AG04449 (cell line): ENCODE data around the gene MOV10L1.

Source experiments
- CTCF ChIA-PET: fragments of 350-600 bp; formaldehyde crosslinking; extraction: SDS; loops from one replicate; lab custom pipeline; 2021; ENCODE audit warnings: antibody characterized with exemption; lab: Yijun Ruan, JAX
- POLR2A ChIA-PET: fragments of 400-600, 350-600 bp; formaldehyde crosslinking; extraction: SDS; loops from one replicate; lab custom pipeline; 2020; ENCODE audit warnings: antibody characterized with exemption, inconsistent platforms; lab: Yijun Ruan, JAX
- DNase-seq: peaks from one replicate; pipeline ENCODE4 v3.0.0-alpha.2; 2010; ENCODE audit warnings: low read depth, low spot score
- H3K4me3 ChIP-seq: 2 replicates; pipeline ENCODE4 v1.5.1; 2011; ENCODE audit warnings: low read depth, mild to moderate bottlenecking, control low read depth, low read length
- CTCF ChIP-seq: IDR thresholded peaks from one replicate; pipeline ENCODE4 v1.5.1; 2011; ENCODE audit warnings: mild to moderate bottlenecking, moderate library complexity, low read length, control low read depth, inconsistent platforms; ENCODE audit not compliant: insufficient read depth; ENCODE audit errors: missing control alignments

MOV10L1 gene

GRCh38 chr22:50173983-50174355, 84.2 kb downstream of the MOV10L1 start:
- ChIA-PET POLR2A (interaction anchor here (0.7 kb wide), 1 partner anchor 218 kb away, joined by 3 read pairs; no protein-coding TSS in a partner anchor), CTCF (interaction anchor here (1.4 kb wide), 1 partner anchor 11 kb away, joined by 3 read pairs; no protein-coding TSS in a partner anchor)
- TF ChIP-seq CTCF, result no peak
- no peak overlapping the region for H3K4me3 ChIP-seq
- DNase-seq, result no peak

GRCh38 chr22:50174382-50175190, 84.8 kb downstream of the MOV10L1 start:
- TF ChIP-seq CTCF, result no peak
- H3K4me3 ChIP-seq, result no peak overlapping the region
- DNase-seq, result no peak
- ChIA-PET POLR2A (interaction anchor here (0.7 kb wide), 1 partner anchor 219 kb away, joined by 3 read pairs; no protein-coding TSS in a partner anchor), CTCF (interaction anchor here (1.4 kb wide), 1 partner anchor 10 kb away, joined by 3 read pairs; no protein-coding TSS in a partner anchor)

GRCh38 chr22:50175191-50175461, 85.3 kb downstream of the MOV10L1 start:
- POLR2A ChIA-PET, result no interaction called here
- CTCF ChIA-PET, result interaction anchor here (1.4 kb wide), 1 partner anchor 9 kb away, joined by 3 read pairs; no protein-coding TSS in a partner anchor
- H3K4me3 ChIP-seq, result no peak overlapping the region
- no peak for TF ChIP-seq CTCF
- DNase-seq, result no peak

GRCh38 chr22:50175921-50176849, 86.4 kb downstream of the MOV10L1 start:
- ChIA-PET CTCF (no interaction called here), POLR2A (no interaction called here)
- TF ChIP-seq CTCF, result no peak
- DNase-seq, result no peak
- no peak overlapping the region for H3K4me3 ChIP-seq

GRCh38 chr22:50176850-50177536, 87.2 kb downstream of the MOV10L1 start:
- CTCF ChIA-PET, result no interaction called here
- no peak for DNase-seq
- POLR2A ChIA-PET, result no interaction called here
- no peak overlapping the region for H3K4me3 ChIP-seq
- TF ChIP-seq CTCF, result no peak
